ENCODE data around the gene LEMD3.

The LEMD3 gene

GRCh38 chr12:65170209-65170881 lies 962 bp downstream of the LEMD3 start:
- DNase-seq, result peak; percentile 68

DNA sequence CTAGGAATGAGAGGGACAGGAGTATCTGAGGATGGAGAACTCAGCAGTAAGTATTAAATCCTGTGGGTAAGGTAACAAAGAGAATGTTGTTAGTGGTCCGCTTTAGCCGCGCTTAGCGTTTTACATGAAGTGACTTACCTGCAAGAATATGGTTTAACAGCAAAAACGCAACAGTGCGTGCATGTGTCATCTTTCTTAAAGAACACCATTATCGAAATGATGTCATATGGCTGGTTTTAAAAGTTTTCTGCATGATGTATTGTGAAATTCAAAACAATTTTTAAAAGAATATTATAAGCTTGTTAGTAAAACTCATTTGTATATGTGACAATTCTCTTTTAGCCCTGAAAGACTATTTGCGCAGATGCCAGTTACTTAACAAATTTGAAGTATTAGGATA lies 1.7 kb downstream of the LEMD3 start:
- DNase-seq, result no peak

DNA sequence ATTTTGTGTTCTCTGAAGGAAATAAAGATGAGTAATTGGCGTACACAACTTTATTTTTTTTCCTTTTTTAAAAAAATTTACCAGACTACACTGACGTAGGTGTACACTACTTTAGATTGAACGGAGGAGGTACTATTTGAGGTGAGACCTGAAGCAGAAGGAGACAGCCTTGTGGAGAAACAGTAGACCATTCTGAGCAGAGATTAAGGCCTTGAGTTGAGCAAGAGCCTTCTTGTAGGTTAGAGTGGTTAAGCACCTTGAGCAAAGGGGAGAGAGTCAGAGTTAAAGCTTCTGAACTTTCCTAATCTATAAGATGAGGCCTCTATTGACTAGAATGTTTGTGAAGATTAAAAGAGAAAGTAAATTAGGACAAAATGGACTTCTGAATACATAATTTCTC lies 2.5 kb downstream of the LEMD3 start:
- DNase-seq, result no peak

GRCh38 chr12:65175385-65175784 lies 6.0 kb downstream of the LEMD3 start:
- DNase-seq, result no peak

GRCh38 chr12:65182012-65182739 lies 12.8 kb downstream of the LEMD3 start:
- no peak for DNase-seq

GRCh38 chr12:65184176-65184857 lies 14.9 kb downstream of the LEMD3 start:
- DNase-seq, result no peak

GRCh38 chr12:65184858-65185229 lies 15.5 kb downstream of the LEMD3 start:
- DNase-seq, result no peak

- no peak for DNase-seq
Observed at GRCh38 chr12:65187665-65188064, 18.3 kb downstream of the LEMD3 start.

DNA sequence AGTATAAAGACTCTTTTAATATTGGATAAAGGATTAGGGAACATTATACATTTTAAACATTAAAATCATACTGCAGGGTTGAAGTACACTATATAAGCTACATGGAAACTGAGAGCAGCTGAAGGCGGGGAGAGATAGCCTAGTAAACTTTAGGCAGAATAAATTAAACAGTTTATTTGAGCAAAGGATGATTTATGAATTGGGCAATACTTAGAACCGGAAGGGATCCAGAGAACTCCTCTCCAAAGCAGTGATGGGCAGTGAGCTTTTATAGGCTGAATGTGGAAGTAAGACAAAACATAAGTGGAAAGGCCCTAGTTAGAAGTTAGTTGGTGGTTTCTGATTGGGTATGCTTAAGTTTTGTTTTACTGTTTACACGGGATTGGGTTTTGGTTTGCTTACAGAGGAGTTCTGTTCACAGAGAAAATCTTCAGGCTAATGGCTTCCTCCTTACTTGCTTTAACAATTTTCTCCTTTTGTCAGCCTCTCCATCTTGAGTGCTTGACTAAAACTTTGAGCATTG lies 18.9 kb downstream of the LEMD3 start:
- DNase-seq, result no peak

DNA sequence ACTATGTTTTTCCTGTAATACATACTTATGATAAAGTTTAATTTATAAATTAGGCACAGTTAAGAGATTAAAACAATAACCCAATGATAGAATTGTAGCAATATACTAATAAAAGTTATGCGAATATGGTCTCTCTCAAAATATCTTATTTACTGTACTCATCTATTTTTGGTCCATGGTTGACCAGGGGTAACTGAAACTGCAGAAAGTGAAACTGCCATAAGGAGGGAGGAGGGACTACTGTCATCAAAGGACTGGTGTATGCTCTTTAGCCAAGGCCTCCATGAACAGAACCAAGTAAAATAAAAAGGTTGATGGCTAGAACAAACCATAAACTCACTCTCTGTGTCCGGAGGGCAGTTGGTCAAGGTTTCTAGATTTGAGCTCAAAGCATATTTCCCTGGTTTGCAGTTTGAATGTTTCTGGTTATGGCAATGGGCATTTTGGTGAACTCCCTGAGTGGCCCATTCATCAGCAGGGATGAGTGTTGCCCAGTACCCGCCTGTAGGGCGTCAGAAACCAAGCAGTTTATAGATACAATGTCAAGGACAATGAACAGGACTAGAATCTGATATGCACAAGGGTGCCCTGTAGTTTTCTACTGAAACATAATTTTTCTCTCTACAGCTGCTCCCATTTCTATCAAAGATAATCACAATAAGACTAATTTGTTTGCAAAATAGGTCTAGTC lies 19.8 kb downstream of the LEMD3 start:
- DNase-seq, result no peak

GRCh38 chr12:65192963-65193516 lies 23.7 kb downstream of the LEMD3 start:
- no peak for DNase-seq

DNA sequence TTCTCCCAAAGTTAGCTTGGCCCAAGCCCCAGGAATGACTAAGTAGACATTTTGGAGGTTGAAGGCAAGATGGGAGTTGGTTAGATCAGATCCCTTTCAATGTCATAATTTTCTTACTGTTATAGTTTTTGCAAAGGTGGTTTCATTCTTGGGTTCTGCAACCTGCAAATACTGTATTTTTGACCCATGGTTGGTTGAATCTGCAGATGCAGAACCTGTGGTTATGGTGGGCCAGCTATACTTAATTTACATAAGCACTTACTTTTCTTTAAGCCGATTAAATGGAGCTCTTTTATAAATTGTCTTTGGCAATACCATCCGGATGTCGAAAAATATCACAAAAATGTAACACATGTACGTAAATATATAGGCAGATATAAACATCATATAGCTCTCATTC lies 25.6 kb downstream of the LEMD3 start:
- DNase-seq, result no peak

- no peak for DNase-seq
Observed at GRCh38 chr12:65195387-65196055, 26.1 kb downstream of the LEMD3 start.

- no peak for DNase-seq
Observed at GRCh38 chr12:65196762-65197567, 27.6 kb downstream of the LEMD3 start.

DNA sequence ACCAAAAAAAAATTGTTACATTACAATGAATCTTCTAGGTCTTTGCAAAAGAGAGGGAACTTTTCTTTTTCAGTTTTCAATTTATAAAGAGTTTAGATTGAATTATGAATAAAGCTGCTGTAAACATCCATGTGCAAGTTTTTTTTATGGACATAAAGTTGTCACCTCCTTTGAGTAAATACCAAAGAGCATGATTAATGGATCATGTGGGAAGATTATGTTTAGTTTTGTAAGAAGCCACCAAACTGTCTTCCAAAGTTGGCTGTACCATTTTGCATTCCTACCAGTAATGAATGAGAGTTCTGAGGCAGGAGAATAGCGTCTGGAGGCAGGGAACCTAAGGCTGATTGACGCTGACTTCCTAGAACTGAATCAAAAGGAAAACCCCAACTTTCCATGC lies 30.2 kb downstream of the LEMD3 start:
- DNase-seq, result no peak

DNA sequence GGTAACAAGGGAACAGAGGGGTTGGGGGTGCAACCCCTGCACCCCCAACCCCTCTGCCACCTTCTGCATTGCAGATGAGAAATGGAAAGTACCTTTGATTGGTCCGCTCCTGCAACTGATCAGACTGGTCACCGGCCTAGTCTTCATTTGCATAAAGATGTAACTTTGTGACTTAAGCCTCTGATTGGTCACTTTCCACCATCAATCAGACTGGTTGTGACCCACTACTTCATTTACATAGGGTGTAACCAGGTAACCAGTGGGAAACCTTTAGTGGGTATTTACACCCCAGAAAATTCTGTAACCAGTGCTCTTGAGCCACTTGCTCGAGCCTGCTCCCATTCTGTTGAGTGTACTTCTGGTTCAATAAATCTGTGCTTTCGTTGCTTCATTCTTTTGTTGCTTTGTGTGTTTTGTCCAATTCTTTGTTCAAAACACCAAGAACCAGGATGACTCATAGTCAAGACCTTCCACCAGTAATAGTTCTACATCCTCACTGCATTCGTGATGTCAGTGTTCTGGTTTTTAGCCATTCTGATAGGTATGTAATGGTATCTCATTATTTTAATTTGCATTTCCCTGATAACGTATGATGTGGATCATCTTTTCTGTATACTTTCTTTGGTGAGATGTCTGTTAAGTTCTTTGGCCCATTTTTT lies 30.8 kb downstream of the LEMD3 start:
- no peak for DNase-seq

- no peak for DNase-seq
Observed at GRCh38 chr12:65203376-65203775, 34.0 kb downstream of the LEMD3 start.

GRCh38 chr12:65204886-65205525 lies 35.6 kb downstream of the LEMD3 start:
- DNase-seq, result no peak

GRCh38 chr12:65205886-65206285 lies 36.5 kb downstream of the LEMD3 start:
- DNase-seq, result no peak

- DNase-seq, result no peak
Observed at GRCh38 chr12:65208125-65208524, 38.7 kb downstream of the LEMD3 start.

Data from activated CD4-positive, CD25-positive, alpha-beta regulatory T cell treated with anti-CD3 and anti-CD28 coated beads, Interleukin-2, amount 50 U/mL, for 72 hours (primary cell).